Measurements from ENCODE around the gene PPP2R5C.

DNA sequence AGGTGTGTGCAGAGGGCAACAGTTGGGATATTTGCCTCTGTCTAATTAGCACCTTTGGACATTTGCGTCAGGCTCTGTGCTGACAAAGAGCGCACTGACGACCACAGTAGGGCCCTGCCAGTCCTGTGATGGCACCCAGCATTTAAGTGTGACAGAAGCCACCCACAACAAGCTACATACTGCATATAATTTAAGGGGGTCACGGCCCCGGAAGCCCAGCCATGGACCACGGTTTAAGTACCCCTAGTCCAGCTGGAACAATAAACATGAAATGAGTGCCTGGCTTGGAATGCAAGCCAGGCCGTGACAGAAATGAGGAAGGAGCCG, 186.0 kb downstream of the PPP2R5C start:
- TF ChIP-seq FOXJ3 (CRISPR knock-in tag; IDR thresholded peaks at IDR 0.05; ENCODE audit: borderline replicate concordance) (no peak), ELF4 (CRISPR knock-in tag; IDR thresholded peaks at IDR 0.05; ENCODE audit: low read depth) (no peak), CREB1 (CRISPR knock-in tag; IDR thresholded peaks at IDR 0.05) (no peak), MLX (CRISPR knock-in tag; IDR thresholded peaks at IDR 0.05) (no peak), NR3C1 (CRISPR knock-in tag; conservative IDR thresholded peaks at IDR 0.05; ENCODE audit: low read depth) (no peak), ZMAT4 (CRISPR knock-in tag; IDR thresholded peaks at IDR 0.05) (no peak)
- TF ChIP-seq, protein P1, sequence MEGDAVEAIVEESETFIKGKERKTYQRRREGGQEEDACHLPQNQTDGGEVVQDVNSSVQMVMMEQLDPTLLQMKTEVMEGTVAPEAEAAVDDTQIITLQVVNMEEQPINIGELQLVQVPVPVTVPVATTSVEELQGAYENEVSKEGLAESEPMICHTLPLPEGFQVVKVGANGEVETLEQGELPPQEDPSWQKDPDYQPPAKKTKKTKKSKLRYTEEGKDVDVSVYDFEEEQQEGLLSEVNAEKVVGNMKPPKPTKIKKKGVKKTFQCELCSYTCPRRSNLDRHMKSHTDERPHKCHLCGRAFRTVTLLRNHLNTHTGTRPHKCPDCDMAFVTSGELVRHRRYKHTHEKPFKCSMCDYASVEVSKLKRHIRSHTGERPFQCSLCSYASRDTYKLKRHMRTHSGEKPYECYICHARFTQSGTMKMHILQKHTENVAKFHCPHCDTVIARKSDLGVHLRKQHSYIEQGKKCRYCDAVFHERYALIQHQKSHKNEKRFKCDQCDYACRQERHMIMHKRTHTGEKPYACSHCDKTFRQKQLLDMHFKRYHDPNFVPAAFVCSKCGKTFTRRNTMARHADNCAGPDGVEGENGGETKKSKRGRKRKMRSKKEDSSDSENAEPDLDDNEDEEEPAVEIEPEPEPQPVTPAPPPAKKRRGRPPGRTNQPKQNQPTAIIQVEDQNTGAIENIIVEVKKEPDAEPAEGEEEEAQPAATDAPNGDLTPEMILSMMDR (IDR thresholded peaks at IDR 0.05), result no peak
- TF ChIP-seq, protein P2, sequence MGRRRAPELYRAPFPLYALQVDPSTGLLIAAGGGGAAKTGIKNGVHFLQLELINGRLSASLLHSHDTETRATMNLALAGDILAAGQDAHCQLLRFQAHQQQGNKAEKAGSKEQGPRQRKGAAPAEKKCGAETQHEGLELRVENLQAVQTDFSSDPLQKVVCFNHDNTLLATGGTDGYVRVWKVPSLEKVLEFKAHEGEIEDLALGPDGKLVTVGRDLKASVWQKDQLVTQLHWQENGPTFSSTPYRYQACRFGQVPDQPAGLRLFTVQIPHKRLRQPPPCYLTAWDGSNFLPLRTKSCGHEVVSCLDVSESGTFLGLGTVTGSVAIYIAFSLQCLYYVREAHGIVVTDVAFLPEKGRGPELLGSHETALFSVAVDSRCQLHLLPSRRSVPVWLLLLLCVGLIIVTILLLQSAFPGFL (CRISPR knock-in tag; IDR thresholded peaks at IDR 0.05; ENCODE audit: borderline replicate concordance), result no peak
- TF ChIP-seq, protein P3, sequence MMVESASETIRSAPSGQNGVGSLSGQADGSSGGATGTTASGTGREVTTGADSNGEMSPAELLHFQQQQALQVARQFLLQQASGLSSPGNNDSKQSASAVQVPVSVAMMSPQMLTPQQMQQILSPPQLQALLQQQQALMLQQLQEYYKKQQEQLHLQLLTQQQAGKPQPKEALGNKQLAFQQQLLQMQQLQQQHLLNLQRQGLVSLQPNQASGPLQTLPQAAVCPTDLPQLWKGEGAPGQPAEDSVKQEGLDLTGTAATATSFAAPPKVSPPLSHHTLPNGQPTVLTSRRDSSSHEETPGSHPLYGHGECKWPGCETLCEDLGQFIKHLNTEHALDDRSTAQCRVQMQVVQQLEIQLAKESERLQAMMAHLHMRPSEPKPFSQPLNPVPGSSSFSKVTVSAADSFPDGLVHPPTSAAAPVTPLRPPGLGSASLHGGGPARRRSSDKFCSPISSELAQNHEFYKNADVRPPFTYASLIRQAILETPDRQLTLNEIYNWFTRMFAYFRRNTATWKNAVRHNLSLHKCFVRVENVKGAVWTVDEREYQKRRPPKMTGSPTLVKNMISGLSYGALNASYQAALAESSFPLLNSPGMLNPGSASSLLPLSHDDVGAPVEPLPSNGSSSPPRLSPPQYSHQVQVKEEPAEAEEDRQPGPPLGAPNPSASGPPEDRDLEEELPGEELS (CRISPR knock-in tag; IDR thresholded peaks at IDR 0.05), result no peak

Measured in WTC11 (cell line).